PC-3 (cell line): ENCODE data around the gene SLC48A1.

ENCODE experiments used
- CTCF ChIP-seq: fragments of 300-600 bp; sonication (generic); conservative IDR thresholded peaks from 2 replicates; pipeline ENCODE4 v1.5.1; 2017; ENCODE audit warnings: antibody characterized with exemption, low read depth, mild to moderate bottlenecking, low read length
- EZH2 ChIP-seq: fragments of 300-600 bp; sonication (generic); IDR thresholded peaks from one replicate; pipeline ENCODE4 v1.6.1; 2017; ENCODE audit warnings: antibody characterized with exemption, mild to moderate bottlenecking, low read length; ENCODE audit not compliant: unreplicated experiment
- EZH2phosphoT487 ChIP-seq: fragments of 300-600 bp; sonication (generic); IDR thresholded peaks from 2 replicates; pipeline ENCODE4 v1.6.1; 2018; ENCODE audit warnings: mild to moderate bottlenecking, antibody characterized with exemption, low read length, borderline replicate concordance

- TF ChIP-seq CTCF (no peak), EZH2phosphoT487 (no peak), EZH2 (no peak)
Measured at GRCh38 chr12:47801170-47801903, 28.3 kb downstream of the SLC48A1 start.
